Measurements from ENCODE around the gene TAF10. TPM values are rescaled to one million over a fixed set of nuclear protein-coding genes. Genes with fewer than 3 reads are reported as not detected.
A peak's percentile ranks its signal among the peaks of the same experiment; 100 is the strongest.

TAF10 gene
- total and polyA plus RNA-seq, 2 of the 13 experiments (the other 11 are each of a cell fraction or from before 2014, with no cell fraction given) = 71.3 to 134 TPM

DNA sequence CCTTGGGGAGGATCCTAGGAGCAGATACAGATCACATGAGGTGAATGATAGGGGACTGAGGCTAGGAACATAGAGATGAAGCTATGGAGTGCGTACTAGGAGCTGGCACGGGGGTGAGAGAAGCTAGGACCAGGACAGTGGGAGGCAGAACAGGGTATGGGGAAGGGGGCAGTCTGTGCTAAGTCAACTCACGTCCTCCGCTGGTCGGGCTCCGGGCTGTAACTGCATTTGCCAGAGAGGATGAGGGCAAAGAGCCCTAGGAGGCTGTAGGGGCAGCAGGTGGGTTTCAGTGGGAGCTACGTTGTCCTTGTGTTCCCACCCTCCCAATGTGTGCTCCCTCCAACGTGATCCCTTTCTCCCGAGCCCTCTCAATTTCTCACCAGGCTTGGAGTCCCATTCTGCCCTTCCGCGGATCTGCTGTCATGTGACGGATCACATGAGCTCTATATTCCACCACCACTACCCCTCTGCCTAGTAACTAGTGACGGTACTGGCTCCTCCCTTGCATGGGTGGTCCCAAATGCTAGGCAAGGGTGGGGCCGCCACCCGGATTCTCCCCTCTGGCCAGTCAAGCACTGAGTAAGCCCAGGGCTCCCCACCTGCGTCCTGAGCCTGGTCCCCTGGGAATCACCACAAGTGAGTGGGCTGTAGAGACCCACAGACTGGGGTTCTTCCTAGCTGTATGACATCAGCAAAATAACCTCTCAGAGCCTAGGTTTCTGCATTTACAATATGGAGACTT is 7.2 kb upstream of the TAF10 start, which contains the start of gene TPP1 (continued):
- TF ChIP-seq RNF2 (conservative IDR thresholded peaks at IDR 0.05; ENCODE audit: low read depth) (0 out of 2 replicates have a peak, but pooled peaks have one; percentile 29), RFX1 (IDR thresholded peaks at IDR 0.05) (no peak), SRSF4 (IDR thresholded peaks at IDR 0.05; ENCODE audit: low read depth, low read length, poor library complexity, severe bottlenecking) (no peak), ARHGAP35 (CRISPR knock-in tag; IDR thresholded peaks at IDR 0.05; ENCODE audit: borderline replicate concordance) (no peak), NFYB (CRISPR knock-in tag; IDR thresholded peaks at IDR 0.05) (peak; percentile 59), ZNF543 (CRISPR knock-in tag; IDR thresholded peaks at IDR 0.05) (no peak), ZNF776 (CRISPR knock-in tag; IDR thresholded peaks at IDR 0.05) (no peak), STAG1 (CRISPR knock-in tag; IDR thresholded peaks at IDR 0.05) (no peak), ZNF883 (CRISPR knock-in tag; IDR thresholded peaks at IDR 0.05; ENCODE audit: not compliant biosample characterization) (no peak), SALL2 (CRISPR knock-in tag; IDR thresholded peaks at IDR 0.05) (peak; percentile 47; the same call in 1 of the 2 replicates), SP4 (CRISPR knock-in tag; IDR thresholded peaks at IDR 0.05) (no peak; the same call in 1 of the 2 replicates), KAT2B (IDR thresholded peaks at IDR 0.05; ENCODE audit: borderline replicate concordance, low read depth, low read length) (no peak), DR1 (CRISPR knock-in tag; IDR thresholded peaks at IDR 0.05) (peak; percentile 68; the same call in 1 of the 2 replicates), REXO4 (CRISPR knock-in tag; IDR thresholded peaks at IDR 0.05; ENCODE audit: borderline replicate concordance) (no peak), NCOA2 (CRISPR knock-in tag; IDR thresholded peaks at IDR 0.05) (0 out of 2 replicates have a peak, but pooled peaks have one; percentile 32), RCOR2 (CRISPR knock-in tag; IDR thresholded peaks at IDR 0.05) (no peak), DPF2 (CRISPR knock-in tag; IDR thresholded peaks at IDR 0.05; ENCODE audit: borderline replicate concordance, low read depth) (no peak), FOSL2 (CRISPR knock-in tag; IDR thresholded peaks at IDR 0.05) (peak; percentile 54), TCF7L2 (IDR thresholded peaks at IDR 0.05; ENCODE audit: low read depth, low read length) (no peak)
- TF ChIP-seq, protein P1, sequence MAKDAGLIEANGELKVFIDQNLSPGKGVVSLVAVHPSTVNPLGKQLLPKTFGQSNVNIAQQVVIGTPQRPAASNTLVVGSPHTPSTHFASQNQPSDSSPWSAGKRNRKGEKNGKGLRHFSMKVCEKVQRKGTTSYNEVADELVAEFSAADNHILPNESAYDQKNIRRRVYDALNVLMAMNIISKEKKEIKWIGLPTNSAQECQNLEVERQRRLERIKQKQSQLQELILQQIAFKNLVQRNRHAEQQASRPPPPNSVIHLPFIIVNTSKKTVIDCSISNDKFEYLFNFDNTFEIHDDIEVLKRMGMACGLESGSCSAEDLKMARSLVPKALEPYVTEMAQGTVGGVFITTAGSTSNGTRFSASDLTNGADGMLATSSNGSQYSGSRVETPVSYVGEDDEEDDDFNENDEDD (CRISPR knock-in tag; IDR thresholded peaks at IDR 0.05; ENCODE audit: borderline replicate concordance) = no peak; the same call in 1 of the 2 replicates
- TF ChIP-seq, protein P2, sequence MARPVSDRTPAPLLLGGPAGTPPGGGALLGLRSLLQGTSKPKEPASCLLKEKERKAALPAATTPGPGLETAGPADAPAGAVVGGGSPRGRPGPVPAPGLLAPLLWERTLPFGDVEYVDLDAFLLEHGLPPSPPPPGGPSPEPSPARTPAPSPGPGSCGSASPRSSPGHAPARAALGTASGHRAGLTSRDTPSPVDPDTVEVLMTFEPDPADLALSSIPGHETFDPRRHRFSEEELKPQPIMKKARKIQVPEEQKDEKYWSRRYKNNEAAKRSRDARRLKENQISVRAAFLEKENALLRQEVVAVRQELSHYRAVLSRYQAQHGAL (CRISPR knock-in tag; IDR thresholded peaks at IDR 0.05; ENCODE audit: not compliant biosample characterization) = no peak
- TF ChIP-seq, protein P3, sequence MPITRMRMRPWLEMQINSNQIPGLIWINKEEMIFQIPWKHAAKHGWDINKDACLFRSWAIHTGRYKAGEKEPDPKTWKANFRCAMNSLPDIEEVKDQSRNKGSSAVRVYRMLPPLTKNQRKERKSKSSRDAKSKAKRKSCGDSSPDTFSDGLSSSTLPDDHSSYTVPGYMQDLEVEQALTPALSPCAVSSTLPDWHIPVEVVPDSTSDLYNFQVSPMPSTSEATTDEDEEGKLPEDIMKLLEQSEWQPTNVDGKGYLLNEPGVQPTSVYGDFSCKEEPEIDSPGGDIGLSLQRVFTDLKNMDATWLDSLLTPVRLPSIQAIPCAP (CRISPR knock-in tag; IDR thresholded peaks at IDR 0.05; ENCODE audit: low read depth) = no peak
- TF ChIP-seq, protein P4, sequence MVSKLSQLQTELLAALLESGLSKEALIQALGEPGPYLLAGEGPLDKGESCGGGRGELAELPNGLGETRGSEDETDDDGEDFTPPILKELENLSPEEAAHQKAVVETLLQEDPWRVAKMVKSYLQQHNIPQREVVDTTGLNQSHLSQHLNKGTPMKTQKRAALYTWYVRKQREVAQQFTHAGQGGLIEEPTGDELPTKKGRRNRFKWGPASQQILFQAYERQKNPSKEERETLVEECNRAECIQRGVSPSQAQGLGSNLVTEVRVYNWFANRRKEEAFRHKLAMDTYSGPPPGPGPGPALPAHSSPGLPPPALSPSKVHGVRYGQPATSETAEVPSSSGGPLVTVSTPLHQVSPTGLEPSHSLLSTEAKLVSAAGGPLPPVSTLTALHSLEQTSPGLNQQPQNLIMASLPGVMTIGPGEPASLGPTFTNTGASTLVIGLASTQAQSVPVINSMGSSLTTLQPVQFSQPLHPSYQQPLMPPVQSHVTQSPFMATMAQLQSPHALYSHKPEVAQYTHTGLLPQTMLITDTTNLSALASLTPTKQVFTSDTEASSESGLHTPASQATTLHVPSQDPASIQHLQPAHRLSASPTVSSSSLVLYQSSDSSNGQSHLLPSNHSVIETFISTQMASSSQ (IDR thresholded peaks at IDR 0.05; ENCODE audit: low read depth) = no peak
- TF ChIP-seq, protein P4 (CRISPR knock-in tag; IDR thresholded peaks at IDR 0.05; ENCODE audit: borderline replicate concordance) = no peak

Data from HepG2 (cell line).